Thoracic aorta (tissue), 2 donors: ENCODE data around the gene KCNIP1. TPM values are rescaled to one million over a fixed set of nuclear protein-coding genes. Genes with fewer than 3 reads are reported as not detected.

Experiments used
- ATAC-seq: fragments of 150-250 bp; one replicate; pipeline ENCODE4 v1.8.0; 2017; ENCODE audit warnings: low read depth; ENCODE audit not compliant: insufficient number of reproducible peaks, low FRiP score
- DNase-seq: peaks from one replicate; pipeline ENCODE4 v3.0.0-alpha.2; 2020; ENCODE audit warnings: low spot score
- H3K27ac ChIP-seq, 2 donors: fragments of 200-600 bp; sonication (generic); 1 replicate in 1 of 2; 2 replicates in 1 of 2; pipeline ENCODE4 v1.5.1; 2016; ENCODE audit warnings: mild to moderate bottlenecking in 2 of 2, moderate library complexity in 2 of 2
- H3K27me3 ChIP-seq: fragments of 200-600 bp; sonication (generic); replicated peaks from 2 replicates; pipeline ENCODE4 v1.6.0; 2016; ENCODE audit warnings: mild to moderate bottlenecking; ENCODE audit not compliant: insufficient read depth
- H3K36me3 ChIP-seq: fragments of 200-600 bp; sonication (generic); one replicate; pipeline ENCODE4 v1.5.1; 2016
- H3K4me1 ChIP-seq, 2 donors: fragments of 200-600 bp; sonication (generic); 1 replicate in 1 of 2; 2 replicates in 1 of 2; pipeline versions ENCODE4 v1.5.1 to v1.6.0; 2016; ENCODE audit warnings: low read depth in 2 of 2, mild to moderate bottlenecking in 1 of 2; ENCODE audit not compliant: control insufficient read depth in 1 of 2
- H3K4me3 ChIP-seq: fragments of 200-600 bp; sonication (generic); 2 replicates; pipeline ENCODE4 v1.5.1; 2016; ENCODE audit warnings: mild to moderate bottlenecking
- H3K9me3 ChIP-seq: fragments of 200-600 bp; sonication (generic); 2 replicates; pipeline ENCODE4 v1.5.1; 2016
- CTCF ChIP-seq: fragments of 200-600 bp; sonication (generic); IDR thresholded peaks from one replicate; pipeline ENCODE4 v1.5.1; 2019; ENCODE audit warnings: antibody characterized with exemption
- total RNA-seq, 2 donors: library from RNA; depleted of rRNA; stranded (reverse); fragments of >200 nt; gene quantifications; one replicate each; pipeline versions ENCODE4 v1.1.0 to v1.2.3, GENCODE V29; 2016

Gene KCNIP1
- total RNA-seq, 2 donors from 2014 or later = not detected

GRCh38 chr5:170773024-170773985, 269.5 kb downstream of the KCNIP1 start:
- H3K27ac ChIP-seq = no peak overlapping the region
- no peak overlapping the region for H3K4me3 ChIP-seq
- TF ChIP-seq CTCF = no peak
- DNase-seq = no peak
- no peaks in the 10 kb centered on the region for H3K4me1 ChIP-seq
- no peaks in the 10 kb centered on the region for H3K36me3 ChIP-seq
- no peaks in the 10 kb centered on the region for H3K9me3 ChIP-seq
- no peaks in the 10 kb centered on the region for H3K27me3 ChIP-seq
- no peak for ATAC-seq

DNA sequence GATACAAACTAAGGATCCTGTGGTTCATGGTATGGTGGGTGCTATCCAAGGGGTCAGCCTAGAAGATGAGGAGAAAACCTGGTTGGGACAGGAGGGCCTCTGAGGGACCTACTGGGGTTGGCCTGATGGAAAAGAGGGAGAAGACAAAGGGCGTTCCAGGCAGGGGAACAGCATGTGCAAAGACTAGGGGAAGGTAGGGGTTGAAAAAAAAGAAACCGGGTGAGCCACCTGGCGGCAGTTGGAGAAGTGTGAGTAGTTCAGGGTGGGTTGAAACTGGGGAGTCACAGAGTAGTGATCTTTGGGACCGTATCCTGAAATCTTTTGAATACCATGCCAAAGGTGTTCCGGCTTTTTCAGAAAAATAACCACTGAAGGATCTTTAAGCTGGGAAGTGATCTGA, 271.0 kb downstream of the KCNIP1 start:
- Histone ChIP-seq H3K27me3 (no peaks in the 10 kb centered on the region), H3K9me3 (no peaks in the 10 kb centered on the region), H3K27ac (no peak overlapping the region), H3K36me3 (no peaks in the 10 kb centered on the region), H3K4me3 (no peak overlapping the region), H3K4me1 (no peaks in the 10 kb centered on the region)
- no peak for TF ChIP-seq CTCF
- no peak for ATAC-seq
- DNase-seq = no peak

DNA sequence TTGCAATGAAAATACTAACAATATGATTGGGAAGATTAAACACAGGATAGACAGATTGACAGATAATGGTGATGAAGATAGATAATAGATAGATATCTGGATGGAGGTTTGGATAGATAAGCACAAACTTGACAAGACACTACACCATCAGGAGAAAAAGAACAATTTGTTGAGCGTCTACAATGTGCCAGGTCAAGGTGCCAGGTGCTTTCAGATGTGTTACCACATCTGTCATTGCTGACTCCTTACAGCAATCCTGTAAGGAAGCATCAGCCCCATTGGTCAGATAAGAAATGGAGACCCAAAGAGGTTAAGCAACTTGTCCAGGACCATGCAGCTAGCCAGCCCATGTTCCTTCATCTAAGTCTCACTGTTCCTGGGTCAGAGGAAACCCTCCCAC, 278.1 kb downstream of the KCNIP1 start:
- no peak for DNase-seq
- H3K4me3 ChIP-seq = no peak overlapping the region
- no peaks in the 10 kb centered on the region for H3K4me1 ChIP-seq
- no peaks in the 10 kb centered on the region for H3K27me3 ChIP-seq
- no peaks in the 10 kb centered on the region for H3K36me3 ChIP-seq
- no peak overlapping the region for H3K27ac ChIP-seq
- TF ChIP-seq CTCF = no peak
- no peaks in the 10 kb centered on the region for H3K9me3 ChIP-seq
- ATAC-seq = no peak

- DNase-seq (no peak), ATAC-seq (no peak)
- Histone ChIP-seq H3K27ac (no peak overlapping the region), H3K4me1 (no peaks in the 10 kb centered on the region), H3K9me3 (no peaks in the 10 kb centered on the region), H3K4me3 (no peak overlapping the region), H3K36me3 (no peaks in the 10 kb centered on the region), H3K27me3 (no peaks in the 10 kb centered on the region)
- no peak for TF ChIP-seq CTCF
Measured at GRCh38 chr5:170782438-170782837, 278.6 kb downstream of the KCNIP1 start.

- no peak for TF ChIP-seq CTCF
- Histone ChIP-seq H3K4me3 (no peak within 1 kb of the TSS), H3K27ac (no peak within 1 kb of the TSS), H3K9me3 (no peaks in the 10 kb centered on the region), H3K4me1 (no peaks in the 10 kb centered on the region), H3K36me3 (no peaks in the 10 kb centered on the region), H3K27me3 (no peaks in the 10 kb centered on the region)
- no peak for ATAC-seq
- DNase-seq = no peak
Measured at GRCh38 chr5:170783498-170784247, 279.9 kb downstream of the KCNIP1 start, which contains the start of gene GABRP. Gene GABRP (plus strand): TSS chr5:170783725. CDS start chr5:170788616, 4,891 bp downstream.
